GM12878 (cell line): ENCODE measurements around the gene SBF1. TPM values are rescaled to one million over a fixed set of nuclear protein-coding genes. Genes with fewer than 3 reads are reported as not detected.

Source experiments
- ATAC-seq: fragments of 200-7000 bp; cut with Tn5 transposase; 3 replicates; pipeline ENCODE4 v1.9.1; 2020; ENCODE audit warnings: mild to moderate bottlenecking, moderate library complexity
- BruUV-seq: library from RNA; stranded (reverse); fragments of 400-500 nt; replicated peaks from 2 replicates; lab custom pipeline; 2021; lab: Mats Ljungman, UMichigan
- CTCF ChIA-PET: fragments of 300-600 bp; sonication (Branson Sonifier 250); formaldehyde crosslinking; extraction: SDS; loops from one replicate; lab custom pipeline; 2021; ENCODE audit warnings: inconsistent platforms; lab: Yijun Ruan, JAX
- POLR2A ChIA-PET: fragments of 350-600 bp; formaldehyde crosslinking; extraction: SDS; loops from one replicate; lab custom pipeline; 2021; ENCODE audit warnings: inconsistent platforms; lab: Charles Lee
- RAD21 ChIA-PET: fragments of 300-600 bp; sonication (Branson Sonifier 250); formaldehyde crosslinking; loops from one replicate; lab custom pipeline; 2023; ENCODE audit warnings: antibody characterized with exemption; ENCODE audit not compliant: unreplicated experiment; lab: Charles Lee
- SMC1A ChIA-PET: fragments of 300-600 bp; sonication (Branson Sonifier 250); formaldehyde crosslinking; loops from one replicate; lab custom pipeline; 2023; ENCODE audit not compliant: unreplicated experiment, uncharacterized antibody; lab: Charles Lee
- DNase-seq: peaks from one replicate; pipeline ENCODE4 v3.0.0-alpha.2; 2011; ENCODE audit warnings: low read depth, low spot score
- FAIRE-seq: peaks from 3 replicates; lab custom pipeline; 2011; peaks lifted over from hg19 to GRCh38; lab: Jason Lieb, UNC
- H2AFZ ChIP-seq: 2 replicates; pipeline ENCODE4 v1.6.0; 2011; ENCODE audit warnings: low read depth, low read length, control low read depth; ENCODE audit not compliant: control insufficient read depth
- H3K27ac ChIP-seq: 2 replicates; pipeline ENCODE4 v1.5.1; 2011; ENCODE audit warnings: control low read depth; ENCODE audit not compliant: control insufficient read depth, insufficient read depth
- H3K27me3 ChIP-seq, 2 experiments: replicated peaks in 1 of 2; 2 replicates each; pipeline versions ENCODE4 v1.6.0 to v1.6.1; 2011; ENCODE audit warnings: low read length in 1 of 2; ENCODE audit not compliant: control insufficient read depth in 2 of 2, insufficient read depth in 2 of 2
- H3K36me3 ChIP-seq, 2 experiments: 2 replicates each; pipeline ENCODE4 v1.5.1; 2011; ENCODE audit warnings: low read length in 1 of 2; ENCODE audit not compliant: control insufficient read depth in 2 of 2, insufficient read depth in 2 of 2
- H3K4me1 ChIP-seq: 2 replicates; pipeline ENCODE4 v1.6.1; 2011; ENCODE audit warnings: mild to moderate bottlenecking, low read length, moderate library complexity, mixed read lengths; ENCODE audit not compliant: control insufficient read depth, insufficient read depth
- H3K4me2 ChIP-seq: 2 replicates; pipeline ENCODE4 v1.6.0; 2011; ENCODE audit warnings: control low read depth; ENCODE audit not compliant: control insufficient read depth, insufficient read depth
- H3K4me3 ChIP-seq: fragments of 200-600 bp; sonication (generic); 2 replicates; pipeline ENCODE4 v1.5.1; 2016
- H3K79me2 ChIP-seq: 2 replicates; pipeline ENCODE4 v1.6.0; 2011; ENCODE audit warnings: low read length; ENCODE audit not compliant: control insufficient read depth, insufficient read depth
- H3K9ac ChIP-seq: 2 replicates; pipeline ENCODE4 v1.8.0; 2011; ENCODE audit warnings: low read length, control low read depth, mixed read lengths; ENCODE audit not compliant: control insufficient read depth, insufficient read depth
- H3K9me3 ChIP-seq: replicated peaks from 3 replicates; pipeline ENCODE4 v1.5.1; 2011; ENCODE audit warnings: mild to moderate bottlenecking, low read length; ENCODE audit not compliant: control insufficient read depth, insufficient read depth
- H4K20me1 ChIP-seq: 2 replicates; pipeline ENCODE4 v1.6.0; 2011; ENCODE audit not compliant: control insufficient read depth, insufficient read depth
- BMI1 ChIP-seq: fragments of 450-650 bp; IDR thresholded peaks from 2 replicates; pipeline ENCODE4 v1.6.1; 2016; ENCODE audit warnings: mild to moderate bottlenecking, moderate library complexity, borderline replicate concordance
- CREB1 ChIP-seq: IDR thresholded peaks from 2 replicates; pipeline ENCODE4 v1.6.1; 2012; ENCODE audit warnings: low read depth, mild to moderate bottlenecking, inconsistent platforms
- CREM ChIP-seq: IDR thresholded peaks from 2 replicates; pipeline ENCODE4 v1.6.1; 2014; ENCODE audit warnings: antibody characterized with exemption, low read depth
- KDM1A ChIP-seq: fragments of 200-600 bp; sonication (generic); IDR thresholded peaks from 2 replicates; pipeline ENCODE4 v1.6.1; 2016; ENCODE audit warnings: borderline replicate concordance
- MEF2A ChIP-seq: IDR thresholded peaks from 2 replicates; pipeline ENCODE4 v1.6.1; 2011; ENCODE audit warnings: low read depth, mild to moderate bottlenecking, low read length, moderate library complexity; ENCODE audit not compliant: insufficient read depth
- MTA2 ChIP-seq: fragments of 450-650 bp; IDR thresholded peaks from 2 replicates; pipeline ENCODE4 v1.6.1; 2016; ENCODE audit warnings: low read depth, mild to moderate bottlenecking, moderate library complexity
- PBX3 ChIP-seq: IDR thresholded peaks from 2 replicates; pipeline ENCODE4 v1.6.1; 2011; ENCODE audit warnings: mild to moderate bottlenecking, low read depth, low read length, moderate library complexity; ENCODE audit not compliant: insufficient replicate concordance
- RELA ChIP-seq: fragments of 450-650 bp; IDR thresholded peaks from 2 replicates; pipeline ENCODE4 v1.8.0; 2014; ENCODE audit warnings: borderline replicate concordance; ENCODE audit not compliant: partially characterized antibody
- RELB ChIP-seq: fragments of 450-650 bp; IDR thresholded peaks from 2 replicates; pipeline ENCODE4 v1.6.1; 2017; ENCODE audit warnings: low read depth, mild to moderate bottlenecking, moderate library complexity
- SRF ChIP-seq, 2 experiments: IDR thresholded peaks; 2 replicates each; pipeline ENCODE4 v1.6.1; 2011; ENCODE audit warnings: low read depth in 2 of 2, low read length in 2 of 2, mild to moderate bottlenecking in 1 of 2, moderate library complexity in 1 of 2
- STAT1 ChIP-seq: fragments of 450-650 bp; conservative IDR thresholded peaks from 2 replicates; pipeline ENCODE4 v1.6.1; 2014; ENCODE audit warnings: antibody characterized with exemption, mild to moderate bottlenecking
- SUZ12 ChIP-seq: fragments of 200-600 bp; sonication (generic); IDR thresholded peaks from one replicate; pipeline ENCODE4 v1.6.1; 2018; ENCODE audit warnings: antibody characterized with exemption, mild to moderate bottlenecking; ENCODE audit not compliant: unreplicated experiment
- WGBS: methylation state at CpG from one replicate; pipeline ENCODE4 v1.1.6; 2016; ENCODE audit warnings: low lambda C conversion rate; ENCODE audit not compliant: insufficient replicate concordance, insufficient coverage; ENCODE audit errors: missing lambda C conversion rate; 5-methylcytosine and 5-hydroxymethylcytosine counted together
- in situ Hi-C: fragments of 300-500 bp; cut with MboI; formaldehyde crosslinking; loops from 9 replicates; pipeline ENCODE4 v1.14.3; 2018; ENCODE audit warnings: mixed read lengths
- intact Hi-C: fragments of 100-400 bp; cut with micrococcal nuclease; formaldehyde crosslinking; loops from one replicate; pipeline ENCODE4 v1.14.2; 2022; ENCODE audit not compliant: unreplicated experiment
- polyA plus RNA-seq, 11 experiments: library from polyadenylated mRNA; depleted of rRNA in 4 of 11; unstranded in 6 of 11; stranded (reverse) in 5 of 11; fragments of >200 nt; fragmentation: Nextera tagmentation in 4 of 11; fragmentation: Illumina TruSeq in 1 of 11; extraction: Ambion mirVana in 4 of 11; extraction: Trizol in 1 of 11; gene quantifications; 1 replicate in 1 of 11; 2 replicates in 10 of 11; pipeline versions ENCODE4 v1.2.1 to v1.2.3, GENCODE V29; 2011 to 2016; ENCODE audit warnings: inconsistent platforms in 2 of 11, missing spikeins in 2 of 11, low read depth in 1 of 11
- total RNA-seq, 4 experiments: library from RNA; depleted of rRNA in 3 of 4; stranded (reverse); fragments of >200 nt in 3 of 4; fragmentation: Illumina TruSeq in 1 of 4; extraction: Trizol in 1 of 4; gene quantifications; 2 replicates each; pipeline versions ENCODE4 v1.2.1 to v1.2.3, GENCODE V29; 2013 to 2021

The SBF1 gene
- total and polyA plus RNA-seq, 10 of the 15 experiments (the other 5 are each of a cell fraction or from before 2014, with no cell fraction given), result 0.23 to 95.0 (median 17.8) TPM

DNA sequence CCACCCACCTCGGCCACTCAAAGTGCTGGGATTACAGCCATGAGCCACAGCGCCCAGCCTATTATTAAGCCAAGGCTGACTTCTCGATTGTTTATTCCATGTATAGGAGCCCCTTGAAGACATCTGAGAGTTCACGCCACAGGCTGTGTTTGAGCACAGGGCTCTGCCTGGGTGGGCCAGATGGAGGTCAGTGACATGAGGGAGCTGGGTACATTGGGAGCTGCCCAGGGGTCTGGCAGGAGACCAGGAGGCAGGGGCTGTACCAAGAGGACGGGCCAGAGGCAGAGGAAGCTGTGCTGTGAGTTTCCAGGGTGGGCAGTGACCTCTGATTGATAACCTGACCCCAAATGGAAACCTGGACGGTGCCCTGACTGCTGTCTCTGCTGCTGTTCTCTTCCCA lies 27.3 kb upstream of the SBF1 start:
- TF ChIP-seq MTA2 (no peak), KDM1A (no peak)
- in situ Hi-C loops, result no loop called here
- 96% methylated on average over 6 of the region's 6 CpGs for WGBS
- ATAC-seq (no peak), DNase-seq (no peak), FAIRE-seq (no peak)
- Histone ChIP-seq H3K79me2 (peaks cover 10% of the 10 kb centered on the region), H3K9me3 (no peaks in the 10 kb centered on the region), H3K36me3 (peaks cover 4 to 8% of the 10 kb centered on the region in 2 experiments; a peak in 3 of 4 replicates), H3K9ac (no peak overlapping the region), H3K27me3 (no peaks in the 10 kb centered on the region), H3K27ac (no peak overlapping the region), H3K4me1 (peaks cover 4% of the 10 kb centered on the region), H2AFZ (no peak overlapping the region), H4K20me1 (no peaks in the 10 kb centered on the region), H3K4me3 (no peak overlapping the region), H3K4me2 (no peak overlapping the region)
- ChIA-PET RAD21 (no interaction called here), CTCF (interaction anchor here (0.9 kb wide), 1 partner anchor 8 kb away, joined by 3 read pairs; no protein-coding TSS in a partner anchor), SMC1A (interaction anchor here (1.7 kb wide), 1 partner anchor 119 kb away, joined by 4 read pairs; no protein-coding TSS in a partner anchor), POLR2A (interaction anchor here (0.6 kb wide), 1 partner anchor 29 kb away, joined by 3 read pairs; no protein-coding TSS in a partner anchor)
- no TSS peak for BruUV-seq
- intact Hi-C loops, result no loop called here

GRCh38 chr22:50500452-50500851 lies 25.6 kb upstream of the SBF1 start:
- no peak for TF ChIP-seq SRF (IDR thresholded peaks at IDR 0.05; ENCODE audit: low read depth in 2 of 2, low read length in 2 of 2)
- no peak for TF ChIP-seq CREM
- no peak for TF ChIP-seq BMI1
- TF ChIP-seq PBX3, result no peak
- TF ChIP-seq CREB1, result no peak
- no peak for TF ChIP-seq RELA
- TF ChIP-seq STAT1, result no peak
- TF ChIP-seq SUZ12, result no peak
- no peak for TF ChIP-seq RELB
- TF ChIP-seq MEF2A, result no peak
- RAD21 ChIA-PET, result interaction anchor here (1.2 kb wide), 1 partner anchor 120 kb away, joined by 3 read pairs; no protein-coding TSS in a partner anchor

More at GRCh38 chr22:50500452-50500851, 25.6 kb upstream of the SBF1 start:
- no peak overlapping the region for H2AFZ ChIP-seq
- ChIA-PET POLR2A (no interaction called here), CTCF (interaction anchor here (1.4 to 4.8 kb wide), 2 partner anchors 10 to 120 kb away, joined by 3 to 28 read pairs; no protein-coding TSS in a partner anchor), SMC1A (no interaction called here)
- DNase-seq (no peak), ATAC-seq (no peak), FAIRE-seq (no peak)
- no peak overlapping the region for H3K4me3 ChIP-seq
- no peaks in the 10 kb centered on the region for H3K9me3 ChIP-seq
- H3K79me2 ChIP-seq, result no peaks in the 10 kb centered on the region
- no peak overlapping the region for H3K4me2 ChIP-seq
- WGBS, result 96% methylated on average over 12 of the region's 12 CpGs
- intact Hi-C loops (no loop called here), in situ Hi-C loops (no loop called here)
- no peaks in the 10 kb centered on the region for H3K27me3 ChIP-seq
- H3K27ac ChIP-seq, result no peak overlapping the region
- H3K36me3 ChIP-seq, result peaks cover under 1 to 8% of the 10 kb centered on the region in 2 experiments; a peak in 3 of 4 replicates
- no TSS peak for BruUV-seq
- no peaks in the 10 kb centered on the region for H4K20me1 ChIP-seq
- H3K4me1 ChIP-seq, result no peaks in the 10 kb centered on the region; the same call in 1 of the 2 replicates
- H3K9ac ChIP-seq, result no peak overlapping the region
